Measurements from ENCODE around the gene CCDC88B. TPM values are rescaled to one million over a fixed set of nuclear protein-coding genes. Genes with fewer than 3 reads are reported as not detected.
"Not testable (repeated sequence)": the region's sequence is repeated elsewhere in the genome, so short reads cannot be mapped to it uniquely, and the experiment has no call there.

The CCDC88B gene
- total and polyA plus RNA-seq, 2 experiments from 2014 or later: 1.8 to 2.6 TPM

GRCh38 chr11:64314146-64314804 lies 25.7 kb upstream of the CCDC88B start:
- Histone ChIP-seq H3K27ac (peak overlapping the region; percentile 57), H3K36me3 (ENCODE audit: low read depth) (no peaks in the 10 kb centered on the region), H4K20me1 (ENCODE audit: insufficient read depth) (no peaks in the 10 kb centered on the region), H2AFZ (peak overlapping the region; percentile 71), H3K4me3 (peak overlapping the region; percentile 58), H3K9me2 (ENCODE audit: insufficient read depth) (no peaks in the 10 kb centered on the region), H3K9me3 (ENCODE audit: low read depth) (no peaks in the 10 kb centered on the region), H3K9ac (peak overlapping the region; percentile 76), H3F3A (ENCODE audit: insufficient read depth) (peaks cover 10% of the 10 kb centered on the region), H3K79me2 (ENCODE audit: insufficient read depth) (peaks cover 75% of the 10 kb centered on the region), H3K27me3 (replicated peaks; ENCODE audit: insufficient read depth) (no peaks in the 10 kb centered on the region), H3K4me1 (ENCODE audit: insufficient read depth) (peaks cover 19% of the 10 kb centered on the region), H3K4me2 (ENCODE audit: unreplicated experiment) (peak overlapping the region; percentile 52)
- DNase-seq: peak; percentile 52
- WGBS, 2 experiments (ENCODE audit: low coverage in 1 of 2, low lambda C conversion rate in 2 of 2, missing lambda C conversion rate in 2 of 2): 47 to 56% methylated on average over 17 to 19 of the region's 19 CpGs
- in situ Hi-C loops (cut with MboI): no loop called here
- TF ChIP-seq EZH2phosphoT487 (IDR thresholded peaks at IDR 0.05; ENCODE audit: insufficient read depth, low read depth) (no peak), EZH2 (IDR thresholded peaks at IDR 0.05; ENCODE audit: insufficient read depth, poor library complexity, severe bottlenecking) (no peak)

- TF ChIP-seq EZH2phosphoT487 (IDR thresholded peaks at IDR 0.05; ENCODE audit: insufficient read depth, low read depth) (no peak), EZH2 (IDR thresholded peaks at IDR 0.05; ENCODE audit: insufficient read depth, poor library complexity, severe bottlenecking) (no peak)
- H4K20me1 ChIP-seq (ENCODE audit: insufficient read depth): no peaks in the 10 kb centered on the region
- H3K4me2 ChIP-seq (ENCODE audit: unreplicated experiment): no peak overlapping the region
- H3K9me3 ChIP-seq (ENCODE audit: low read depth): no peaks in the 10 kb centered on the region
- no peak for DNase-seq
- peaks cover 10% of the 10 kb centered on the region for H3F3A ChIP-seq (ENCODE audit: insufficient read depth)
- H3K36me3 ChIP-seq (ENCODE audit: low read depth): no peaks in the 10 kb centered on the region
- WGBS, 2 experiments (ENCODE audit: low coverage in 1 of 2, low lambda C conversion rate in 2 of 2, missing lambda C conversion rate in 2 of 2): 88 to 90% methylated on average over 24 of the region's 24 CpGs
- in situ Hi-C loops (cut with MboI): no loop called here
- H3K9me2 ChIP-seq (ENCODE audit: insufficient read depth): no peaks in the 10 kb centered on the region
- no peak overlapping the region for H2AFZ ChIP-seq
- peaks cover 23% of the 10 kb centered on the region for H3K4me1 ChIP-seq (ENCODE audit: insufficient read depth)
- peaks cover 75% of the 10 kb centered on the region for H3K79me2 ChIP-seq (ENCODE audit: insufficient read depth)
- no peaks in the 10 kb centered on the region for H3K27me3 ChIP-seq (replicated peaks; ENCODE audit: insufficient read depth)
- H3K4me3 ChIP-seq: no peak overlapping the region
- peak overlapping the region; percentile 76; the same call in 1 of the 2 replicates for H3K9ac ChIP-seq
- H3K27ac ChIP-seq: peak overlapping the region; percentile 57; the same call in 1 of the 2 replicates
Observed at GRCh38 chr11:64314805-64315561, 25.0 kb upstream of the CCDC88B start.

- Histone ChIP-seq H3F3A (ENCODE audit: insufficient read depth) (peaks cover 10% of the 10 kb centered on the region), H3K4me1 (ENCODE audit: insufficient read depth) (peaks cover 23% of the 10 kb centered on the region), H3K79me2 (ENCODE audit: insufficient read depth) (peaks cover 71% of the 10 kb centered on the region), H3K4me2 (ENCODE audit: unreplicated experiment) (peak overlapping the region; percentile 95), H3K4me3 (peak overlapping the region; percentile 88), H3K9ac (peak overlapping the region; percentile 94; the same call in 1 of the 2 replicates)
- DNase-seq; H4K20me1 ChIP-seq (ENCODE audit: insufficient read depth); H3K36me3 ChIP-seq (ENCODE audit: low read depth); H3K9me2 ChIP-seq (ENCODE audit: insufficient read depth); H3K27me3 ChIP-seq (replicated peaks; ENCODE audit: insufficient read depth); in situ Hi-C loops (cut with MboI); H3K27ac ChIP-seq; H2AFZ ChIP-seq; H3K9me3 ChIP-seq (ENCODE audit: low read depth): not testable (repeated sequence)
- WGBS, 2 experiments (ENCODE audit: low coverage in 1 of 2, low lambda C conversion rate in 2 of 2, missing lambda C conversion rate in 2 of 2): 64 to 66% methylated on average over 13 to 25 of the region's 25 CpGs
Observed at GRCh38 chr11:64315667-64316526, 24.1 kb upstream of the CCDC88B start.

GRCh38 chr11:64316672-64317324 lies 23.2 kb upstream of the CCDC88B start:
- in situ Hi-C loops (cut with MboI): no loop called here
- peaks cover 10% of the 10 kb centered on the region for H3F3A ChIP-seq (ENCODE audit: insufficient read depth)
- peak overlapping the region; percentile 95 for H3K4me2 ChIP-seq (ENCODE audit: unreplicated experiment)
- no peaks in the 10 kb centered on the region for H3K9me3 ChIP-seq (ENCODE audit: low read depth)
- H3K27me3 ChIP-seq (replicated peaks; ENCODE audit: insufficient read depth): no peaks in the 10 kb centered on the region
- H3K36me3 ChIP-seq (ENCODE audit: low read depth): 0 out of 2 replicates have a peak, but pooled peaks cover 3% of the 10 kb centered on the region
- TF ChIP-seq EZH2phosphoT487 (IDR thresholded peaks at IDR 0.05; ENCODE audit: insufficient read depth, low read depth) (no peak), EZH2 (IDR thresholded peaks at IDR 0.05; ENCODE audit: insufficient read depth, poor library complexity, severe bottlenecking) (no peak)
- H2AFZ ChIP-seq: peak overlapping the region; percentile 85
- 11 to 15% methylated on average over 28 to 31 of the region's 32 CpGs for WGBS, 2 experiments (ENCODE audit: low coverage in 1 of 2, low lambda C conversion rate in 2 of 2, missing lambda C conversion rate in 2 of 2)
- no peak for DNase-seq
- H3K4me3 ChIP-seq: peak overlapping the region; percentile 88
- H3K9me2 ChIP-seq (ENCODE audit: insufficient read depth): no peaks in the 10 kb centered on the region
- peaks cover 23% of the 10 kb centered on the region for H3K4me1 ChIP-seq (ENCODE audit: insufficient read depth)
- no peaks in the 10 kb centered on the region for H4K20me1 ChIP-seq (ENCODE audit: insufficient read depth)
- peak overlapping the region; percentile 97 for H3K27ac ChIP-seq
- H3K79me2 ChIP-seq (ENCODE audit: insufficient read depth): peaks cover 62% of the 10 kb centered on the region
- peak overlapping the region; percentile 94 for H3K9ac ChIP-seq
